ENCODE data around the gene APOL2.

DNA sequence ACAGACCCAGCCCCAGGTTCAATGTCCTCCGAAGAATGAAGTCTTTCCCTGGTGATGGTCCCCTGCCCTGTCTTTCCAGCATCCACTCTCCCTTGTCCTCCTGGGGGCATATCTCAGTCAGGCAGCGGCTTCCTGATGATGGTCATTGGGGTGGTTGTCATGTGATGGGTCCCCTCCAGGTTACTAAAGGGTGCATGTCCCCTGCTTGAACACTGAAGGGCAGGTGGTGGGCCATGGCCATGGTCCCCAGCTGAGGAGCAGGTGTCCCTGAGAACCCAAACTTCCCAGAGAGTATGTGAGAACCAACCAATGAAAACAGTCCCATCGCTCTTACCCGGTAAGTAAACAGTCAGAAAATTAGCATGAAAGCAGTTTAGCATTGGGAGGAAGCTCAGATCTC is 27.7 kb upstream of the APOL2 start:
- TF ChIP-seq, protein P1, sequence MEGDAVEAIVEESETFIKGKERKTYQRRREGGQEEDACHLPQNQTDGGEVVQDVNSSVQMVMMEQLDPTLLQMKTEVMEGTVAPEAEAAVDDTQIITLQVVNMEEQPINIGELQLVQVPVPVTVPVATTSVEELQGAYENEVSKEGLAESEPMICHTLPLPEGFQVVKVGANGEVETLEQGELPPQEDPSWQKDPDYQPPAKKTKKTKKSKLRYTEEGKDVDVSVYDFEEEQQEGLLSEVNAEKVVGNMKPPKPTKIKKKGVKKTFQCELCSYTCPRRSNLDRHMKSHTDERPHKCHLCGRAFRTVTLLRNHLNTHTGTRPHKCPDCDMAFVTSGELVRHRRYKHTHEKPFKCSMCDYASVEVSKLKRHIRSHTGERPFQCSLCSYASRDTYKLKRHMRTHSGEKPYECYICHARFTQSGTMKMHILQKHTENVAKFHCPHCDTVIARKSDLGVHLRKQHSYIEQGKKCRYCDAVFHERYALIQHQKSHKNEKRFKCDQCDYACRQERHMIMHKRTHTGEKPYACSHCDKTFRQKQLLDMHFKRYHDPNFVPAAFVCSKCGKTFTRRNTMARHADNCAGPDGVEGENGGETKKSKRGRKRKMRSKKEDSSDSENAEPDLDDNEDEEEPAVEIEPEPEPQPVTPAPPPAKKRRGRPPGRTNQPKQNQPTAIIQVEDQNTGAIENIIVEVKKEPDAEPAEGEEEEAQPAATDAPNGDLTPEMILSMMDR (IDR thresholded peaks at IDR 0.05): no peak
- TF ChIP-seq POLR2A (IDR thresholded peaks at IDR 0.05): no peak

All from uterus (tissue), 2 donors.